GM19238 (cell line): ENCODE results near the gene UPB1.
"Not testable (repeated sequence)": the region's sequence is repeated elsewhere in the genome, so short reads cannot be mapped to it uniquely, and the experiment has no call there.

ENCODE experiments used
- DNase-seq: peaks from one replicate; pipeline ENCODE4 v3.0.0; 2011; ENCODE audit warnings: low spot score; ENCODE audit not compliant: insufficient read length

Gene UPB1

DNA sequence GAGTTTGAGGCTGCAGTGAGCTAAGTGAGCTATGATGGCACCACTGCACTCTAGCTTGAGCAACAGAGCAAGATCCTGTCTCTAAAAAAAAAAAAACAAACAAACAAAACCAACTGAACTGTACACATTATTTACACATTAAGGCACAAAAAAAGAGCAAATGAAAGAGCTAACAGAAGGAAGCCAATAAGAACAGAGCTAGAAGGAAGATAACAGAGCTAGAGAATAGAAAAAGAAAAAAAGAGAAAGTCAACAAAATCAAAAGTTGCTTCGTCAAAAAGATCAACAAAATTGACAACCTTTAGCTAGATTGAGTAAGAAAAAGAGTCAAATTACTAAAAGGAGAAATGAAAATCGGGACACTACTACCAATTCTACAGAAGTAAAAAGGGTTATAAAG is 34.8 kb downstream of the UPB1 start:
- DNase-seq = no peak

GRCh38 chr22:24530968-24531367 is 35.8 kb downstream of the UPB1 start:
- not testable (repeated sequence) for DNase-seq

- no peak for DNase-seq
Measured at GRCh38 chr22:24532075-24532474, 36.9 kb downstream of the UPB1 start.

DNA sequence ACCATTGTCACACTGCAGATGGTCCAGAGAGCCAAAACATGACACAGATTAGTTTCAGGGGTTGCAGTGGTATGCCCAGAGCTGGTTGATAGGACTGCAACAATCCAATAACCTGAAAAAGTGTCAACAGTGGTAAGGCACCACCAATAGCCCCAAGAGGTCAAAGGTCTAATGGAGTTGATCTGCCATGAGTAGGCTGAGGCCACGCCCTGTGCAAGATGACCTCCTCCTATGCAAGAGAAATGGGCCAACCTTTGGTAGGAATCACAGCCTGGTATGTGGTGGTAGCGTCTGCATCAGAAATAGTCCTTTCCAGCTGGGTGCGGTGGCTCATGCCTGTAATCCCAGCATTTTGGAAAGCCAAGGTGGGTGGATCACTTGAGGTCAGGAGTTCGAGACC is 40.2 kb downstream of the UPB1 start:
- no peak for DNase-seq

- no peak for DNase-seq
Measured at GRCh38 chr22:24536089-24536488, 41.0 kb downstream of the UPB1 start.

DNA sequence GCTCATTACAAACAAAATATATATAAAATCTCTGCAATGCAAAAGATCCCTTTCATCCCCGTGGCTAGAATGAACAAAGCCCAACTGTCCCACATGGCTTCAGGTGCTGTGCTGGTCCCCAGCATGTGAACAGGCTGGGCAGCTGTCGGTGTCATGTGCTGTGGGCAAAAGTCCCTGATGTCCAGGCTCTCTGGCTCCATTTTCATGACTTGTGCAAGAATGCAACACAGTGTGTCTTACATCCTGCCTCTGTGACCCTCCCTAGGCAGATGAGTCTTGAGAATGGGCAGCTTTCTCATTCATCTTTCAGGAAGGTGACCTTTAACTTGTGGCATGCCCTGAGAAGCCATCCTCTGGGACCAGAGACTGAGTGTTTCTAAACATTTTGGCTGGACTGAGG is 45.3 kb downstream of the UPB1 start:
- no peak for DNase-seq

DNA sequence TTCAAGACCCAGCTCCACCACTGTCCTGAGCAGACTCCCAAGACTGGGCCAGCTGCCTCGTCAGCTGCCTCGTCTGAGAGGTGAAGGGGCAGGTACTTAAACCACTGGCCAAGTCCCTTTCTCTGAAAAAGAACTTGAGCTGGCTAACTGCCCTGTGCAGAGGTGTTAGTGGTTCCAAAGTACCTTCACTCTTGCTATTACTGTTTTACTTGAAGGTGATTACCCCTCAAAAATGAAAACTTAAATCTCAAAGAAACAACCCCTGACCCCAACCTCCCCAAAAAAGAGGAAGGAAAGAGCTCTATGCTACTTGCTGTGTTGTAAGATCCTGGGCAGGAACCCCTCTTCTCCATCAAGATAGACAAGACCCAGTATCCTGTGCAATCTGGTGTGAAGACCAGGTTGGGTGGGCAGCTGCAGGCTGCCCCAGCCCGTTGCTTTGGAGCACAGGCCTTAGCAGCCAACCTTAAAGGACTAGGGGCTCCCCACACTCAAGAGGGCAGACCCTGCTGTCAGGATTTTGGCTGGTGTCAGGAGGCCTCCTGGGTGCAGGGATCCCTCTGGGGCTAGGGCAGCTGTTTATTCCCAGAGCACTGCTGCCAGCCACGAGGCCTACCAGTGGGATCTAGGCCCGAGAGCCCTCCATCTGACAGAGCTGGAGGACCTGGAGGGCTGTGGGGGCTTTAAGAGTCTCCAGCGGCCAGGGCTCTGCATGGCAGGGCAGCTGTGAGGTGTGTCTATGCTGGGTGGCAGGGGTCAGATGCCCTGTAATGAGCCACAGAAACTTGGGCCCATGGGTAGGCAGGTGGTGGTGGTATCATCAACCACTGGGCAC is 46.8 kb downstream of the UPB1 start:
- DNase-seq = no peak

DNA sequence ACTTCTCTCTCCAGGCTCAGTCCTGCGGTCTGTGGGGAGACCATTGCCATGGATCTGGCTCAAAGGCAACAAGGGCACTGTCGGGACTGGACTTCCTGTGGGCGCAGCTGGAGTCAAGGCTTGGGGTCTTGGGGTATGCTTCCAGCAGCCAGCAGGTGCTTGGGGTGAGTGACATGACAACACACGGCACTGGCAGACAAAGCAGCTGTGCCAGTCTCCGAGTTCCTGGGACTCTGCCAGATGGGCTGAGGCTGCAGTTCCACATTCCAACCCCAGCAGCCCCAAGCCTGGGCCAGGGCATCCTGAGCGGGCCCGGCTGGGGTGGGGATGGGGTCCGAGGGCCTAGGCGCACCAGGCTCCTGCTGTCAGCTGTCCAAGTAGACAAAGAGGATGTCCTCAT is 47.5 kb downstream of the UPB1 start:
- no peak for DNase-seq

DNA sequence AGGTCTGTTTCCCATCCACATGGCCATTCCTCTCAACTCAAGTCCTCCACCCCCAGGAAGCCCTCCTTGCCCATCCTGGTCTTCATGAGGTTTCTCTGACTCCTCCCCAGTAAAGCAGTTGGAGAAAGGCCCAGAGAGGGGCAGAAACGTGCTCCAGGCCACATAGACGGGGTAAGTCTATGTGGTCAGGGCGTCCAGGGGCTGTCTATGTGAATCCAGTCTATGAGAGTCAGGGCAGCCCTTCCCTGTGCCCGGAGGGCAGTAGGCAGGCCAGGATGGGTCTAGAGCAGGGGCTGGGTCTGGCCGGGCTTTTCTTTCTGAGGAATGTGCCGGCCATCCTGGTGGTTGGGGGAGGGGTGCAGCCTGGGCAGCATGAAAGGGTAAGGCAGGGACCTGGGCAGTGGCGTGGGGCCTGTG is 48.1 kb downstream of the UPB1 start:
- DNase-seq = no peak

DNA sequence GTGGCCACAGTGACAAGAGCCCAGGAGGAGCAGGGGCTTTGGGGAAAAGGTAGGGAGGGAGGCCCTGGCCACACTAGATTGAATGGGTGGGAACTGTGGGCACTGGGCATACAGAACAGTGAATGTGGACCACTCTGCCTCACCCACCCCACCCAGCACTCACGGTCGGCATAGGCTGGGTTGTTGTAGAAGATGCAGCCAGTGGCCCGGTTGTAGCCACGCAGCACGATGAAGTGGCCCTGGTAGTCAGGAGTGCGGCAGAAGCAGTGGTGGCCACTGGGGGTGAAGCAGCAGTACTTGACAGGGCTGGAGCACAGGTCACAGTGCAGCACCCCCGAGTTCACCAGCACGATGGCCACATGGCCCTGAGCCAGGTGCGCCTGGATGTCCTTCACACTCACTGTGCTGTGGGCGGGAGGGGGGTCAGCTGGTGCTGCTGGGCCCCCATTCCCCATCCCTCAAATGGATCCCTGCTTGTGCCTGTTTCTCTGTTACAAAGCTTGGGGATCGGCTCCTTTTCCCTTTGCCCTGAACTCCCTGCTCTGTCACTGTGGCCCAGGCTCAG is 48.6 kb downstream of the UPB1 start:
- no peak for DNase-seq

DNA sequence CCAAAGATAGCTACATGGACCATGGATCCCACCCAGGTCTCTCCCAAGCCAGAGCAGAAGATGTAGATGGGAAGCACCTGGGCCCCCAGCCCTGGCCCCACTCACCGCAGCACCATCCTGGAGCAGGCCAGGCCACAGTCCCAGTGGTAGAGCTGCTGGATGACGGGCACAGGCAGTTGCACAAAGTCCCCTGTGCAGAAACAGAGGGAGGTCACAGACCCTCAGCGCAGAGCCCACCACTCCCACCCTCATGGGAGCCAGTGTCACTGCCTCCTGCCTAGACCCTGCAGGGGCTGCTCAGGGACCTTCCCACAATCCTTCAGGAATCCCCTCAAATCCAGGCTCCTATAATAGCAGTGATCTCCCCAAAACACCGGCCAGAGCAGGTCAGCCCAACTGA is 53.7 kb downstream of the UPB1 start:
- DNase-seq = no peak

DNA sequence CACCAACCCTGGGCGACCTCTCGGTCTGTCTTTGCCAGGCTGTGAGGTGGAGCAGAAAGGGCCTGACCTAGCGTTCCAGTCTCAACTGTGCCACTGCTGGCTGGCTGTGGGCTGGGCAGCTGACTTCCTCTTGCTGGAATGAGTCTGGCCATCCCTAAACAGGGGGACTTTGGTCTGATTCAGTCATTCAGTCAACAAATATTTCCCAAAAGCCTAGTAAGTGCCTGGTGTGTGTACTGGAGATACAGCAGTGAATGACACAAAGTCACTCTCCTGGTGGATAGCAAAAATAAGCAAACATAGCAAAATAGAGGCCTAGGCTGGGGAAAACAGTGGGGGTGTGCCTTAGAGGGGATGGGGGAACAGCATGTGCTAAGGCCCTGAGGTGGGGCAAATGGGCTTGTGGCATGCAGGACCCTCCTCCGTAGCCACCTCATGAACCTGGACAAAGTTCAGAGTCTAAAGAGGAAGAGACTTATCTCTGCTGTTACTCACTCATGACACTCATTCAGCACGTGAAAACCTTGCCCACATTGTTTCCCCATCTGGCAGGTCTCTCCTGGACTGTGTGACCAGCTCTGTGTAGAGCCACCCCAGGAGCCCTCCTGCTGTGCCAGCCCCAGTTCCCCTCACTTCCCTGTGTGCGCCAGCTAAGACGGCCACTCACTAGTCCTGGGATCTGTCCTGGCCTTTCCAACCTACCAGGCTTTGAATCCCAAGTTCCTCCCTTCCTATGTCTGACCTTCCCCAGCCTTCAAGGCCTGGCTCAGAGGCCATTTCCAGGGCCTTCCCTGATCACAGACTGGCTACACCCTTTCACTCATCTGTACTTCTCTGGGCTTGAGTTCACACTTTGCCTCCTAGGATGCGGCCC is 55.1 kb downstream of the UPB1 start:
- no peak for DNase-seq

GRCh38 chr22:24550902-24551435 is 55.8 kb downstream of the UPB1 start:
- DNase-seq = no peak

DNA sequence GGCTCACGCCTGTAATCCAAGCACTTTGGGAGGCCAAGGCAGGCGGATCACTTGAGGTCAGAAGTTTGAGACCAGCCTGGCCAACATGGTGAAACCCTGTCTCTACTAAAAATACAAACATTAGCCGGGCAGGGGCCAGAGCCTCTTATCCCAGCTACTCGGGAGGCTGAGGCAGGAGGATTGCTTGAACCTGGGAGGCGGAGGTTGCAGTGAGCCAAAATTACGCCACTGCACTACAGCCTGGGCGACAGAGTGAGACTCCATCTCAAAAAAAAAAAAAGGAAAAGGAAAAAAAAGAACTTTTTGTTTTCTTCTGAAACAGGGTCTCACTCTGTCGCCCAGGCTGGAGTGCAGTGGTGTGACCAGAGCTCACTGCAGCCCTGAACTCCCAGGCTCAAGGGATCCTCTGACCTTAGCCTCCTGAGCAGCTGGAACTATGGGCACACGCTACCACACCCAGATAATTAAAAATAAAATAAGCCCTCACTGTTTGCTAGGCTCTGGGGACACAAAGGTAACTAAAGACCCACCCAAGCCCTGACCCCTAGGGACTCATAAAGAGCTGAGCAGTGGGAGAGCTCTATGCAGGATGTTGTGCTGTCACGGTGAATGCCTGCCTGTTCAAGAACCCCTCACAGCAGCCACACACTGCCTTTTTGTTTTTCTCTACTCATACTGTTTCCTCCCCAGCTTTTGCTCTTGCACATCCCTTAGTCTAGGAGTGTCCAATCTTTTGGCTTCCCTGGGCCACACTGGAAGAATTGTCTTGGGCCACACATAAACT is 57.6 kb downstream of the UPB1 start:
- DNase-seq = not testable (repeated sequence)

DNA sequence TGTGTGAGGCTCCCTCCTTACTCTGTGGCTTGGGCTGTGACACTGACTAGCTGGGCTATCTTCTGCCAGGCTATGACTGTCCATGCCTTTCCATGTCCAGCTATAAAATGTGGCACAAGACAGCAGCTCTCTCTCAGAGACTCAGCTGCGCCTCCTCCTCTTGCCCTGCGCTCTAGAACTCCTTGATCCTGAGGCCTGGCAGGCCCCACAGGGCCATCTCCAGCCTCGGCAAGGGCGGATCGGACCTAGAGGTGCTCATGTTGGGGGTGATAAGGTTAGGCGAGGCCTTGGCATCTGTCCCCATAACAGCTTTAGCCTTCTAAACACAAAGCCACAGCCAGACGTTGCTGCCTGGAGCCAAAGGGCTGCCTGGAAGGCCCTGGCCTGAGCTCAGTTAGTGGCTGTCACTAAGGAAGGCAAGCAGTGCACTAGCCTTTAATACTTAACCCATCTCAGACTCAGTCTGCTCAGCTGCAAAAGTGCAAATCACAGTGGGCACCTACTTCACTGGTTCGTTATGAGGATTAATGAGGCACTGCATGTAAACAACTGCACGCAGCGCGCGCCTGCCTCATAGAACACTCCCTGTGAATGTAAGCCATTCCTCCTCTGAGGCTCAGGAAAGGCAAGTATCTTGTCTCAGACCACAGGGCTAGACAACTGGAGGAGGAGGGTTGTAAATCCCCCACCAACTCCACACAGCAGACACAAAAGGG is 58.6 kb downstream of the UPB1 start:
- DNase-seq = no peak

GRCh38 chr22:24554313-24555164 is 59.4 kb downstream of the UPB1 start, which contains the start of gene GUCD1:
TSS of gene GUCD1 (minus strand) at chr22:24555138. CDS start at chr22:24554991, 147 bp downstream.
- peak; percentile 35 for DNase-seq

GRCh38 chr22:24555165-24556039 is 60.3 kb downstream of the UPB1 start, which contains the start of gene SNRPD3:
TSS of gene SNRPD3 (plus strand) at chr22:24555999. CDS start at chr22:24557675, 1,676 bp downstream.
- DNase-seq = peak; percentile 95

- no peak for DNase-seq
Measured at GRCh38 chr22:24559471-24559870, 64.3 kb downstream of the UPB1 start.
